ENCODE data around the gene GALT.
"Not testable (repeated sequence)": the region's sequence is repeated elsewhere in the genome, so short reads cannot be mapped to it uniquely, and the experiment has no call there.

Gene GALT

DNA sequence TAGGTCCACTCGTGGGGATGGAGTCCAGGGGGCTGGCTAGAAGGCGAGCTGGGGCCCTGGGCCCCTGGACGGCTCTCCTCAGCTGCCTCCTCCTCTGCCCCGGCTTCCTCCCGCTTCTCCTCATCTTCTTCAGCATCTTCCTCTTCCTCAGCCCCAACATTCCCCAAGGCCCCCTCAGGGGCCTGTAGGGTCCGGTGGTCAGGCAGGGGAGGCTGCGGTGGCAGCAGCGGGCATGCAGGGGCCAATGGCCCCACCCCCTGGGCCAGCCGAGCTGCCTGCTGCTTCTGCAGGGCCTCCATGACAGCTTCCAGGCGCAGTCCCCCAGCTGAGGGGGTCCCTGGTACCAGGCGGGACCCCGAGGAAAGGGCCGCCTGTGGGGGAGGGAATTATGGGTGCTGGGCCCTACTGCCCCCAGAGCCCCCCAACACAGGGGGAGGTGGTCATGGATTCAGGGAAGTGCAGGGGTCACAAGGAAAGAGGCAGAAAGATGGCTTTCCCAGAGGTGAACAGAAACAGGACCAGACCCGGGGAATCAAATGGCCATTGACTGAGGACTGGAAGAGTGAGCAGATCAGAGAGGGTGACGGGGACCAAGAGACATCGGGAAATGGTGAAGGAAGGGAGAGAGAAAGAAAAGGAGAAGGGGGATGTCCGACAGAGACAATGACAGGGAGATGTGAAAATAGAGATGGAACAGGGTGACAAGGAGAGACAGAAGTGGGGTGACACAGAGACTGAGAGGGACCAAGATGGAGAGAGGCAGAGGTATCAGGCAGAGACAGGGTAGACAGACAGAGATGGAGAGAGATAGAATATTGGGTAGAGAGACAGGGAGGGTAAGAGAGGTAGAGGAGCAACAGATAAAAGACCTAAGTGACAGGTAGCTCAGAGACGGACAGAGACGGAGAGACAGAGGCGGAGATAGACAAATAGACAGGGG lies 18.5 kb upstream of the GALT start:
- DNase-seq: no peak

DNA sequence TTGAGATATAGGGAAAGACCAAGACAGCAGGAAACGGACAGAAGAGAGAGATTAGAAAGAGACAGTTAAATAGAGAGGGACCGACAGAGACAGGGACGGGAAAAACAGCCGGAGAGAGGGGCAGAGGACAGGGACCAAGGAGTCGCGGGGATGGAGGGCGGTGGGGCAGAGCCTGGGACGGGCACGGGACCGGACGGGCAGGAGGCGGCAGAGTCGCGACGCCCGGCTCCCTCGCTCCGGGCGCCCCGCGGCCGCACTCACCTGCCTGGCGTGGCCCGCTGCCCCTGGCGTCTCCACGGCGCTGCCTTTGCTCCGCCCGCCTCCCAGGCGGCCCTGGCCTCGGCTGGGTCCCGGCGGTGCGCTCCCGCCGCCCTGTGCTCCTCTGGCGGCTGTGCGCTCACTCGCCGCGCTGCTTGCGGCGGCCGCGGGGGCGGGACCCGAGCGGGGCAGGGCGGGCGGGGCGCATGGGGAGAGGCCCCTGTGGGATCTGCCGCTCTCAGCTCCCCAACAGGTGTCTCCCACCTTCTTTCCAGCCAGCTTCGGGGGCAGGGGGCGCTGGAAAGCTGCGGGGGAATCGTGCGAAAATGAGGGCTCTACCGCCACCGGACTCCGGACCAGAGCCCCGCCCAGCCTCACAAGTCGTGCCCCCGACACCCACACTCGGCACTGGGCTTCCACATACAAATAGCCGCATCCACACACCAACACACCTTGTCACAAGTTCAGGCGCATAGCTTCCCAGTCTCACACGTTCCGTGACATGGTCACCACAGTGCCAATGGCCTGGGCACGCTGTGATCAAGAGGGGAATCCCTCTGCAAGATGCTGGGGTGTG lies 17.6 kb upstream of the GALT start, which contains the start of gene ARID3C:
ARID3C (minus strand) TSS at position 411 of the 835 bp plus-strand sequence. CDS start 1,052 bp downstream, outside the sequence.
- peak; percentile 41 to 42 for DNase-seq

DNA sequence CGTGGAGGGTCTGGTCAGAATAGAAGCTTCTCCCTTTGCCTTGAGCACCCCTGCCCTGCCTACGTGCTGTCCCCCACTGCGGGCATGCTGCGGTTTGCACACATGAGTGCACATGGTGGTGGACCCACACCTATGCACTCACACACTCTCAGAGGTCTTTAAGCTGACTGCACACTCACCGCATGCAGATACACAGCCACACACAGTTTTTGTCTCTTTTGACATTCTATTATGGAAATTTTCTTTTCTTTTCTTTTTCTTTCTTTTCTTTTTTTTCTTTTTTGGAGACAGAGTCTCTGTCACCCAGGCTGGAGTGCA lies 17.0 kb upstream of the GALT start:
- no peak for DNase-seq

DNA sequence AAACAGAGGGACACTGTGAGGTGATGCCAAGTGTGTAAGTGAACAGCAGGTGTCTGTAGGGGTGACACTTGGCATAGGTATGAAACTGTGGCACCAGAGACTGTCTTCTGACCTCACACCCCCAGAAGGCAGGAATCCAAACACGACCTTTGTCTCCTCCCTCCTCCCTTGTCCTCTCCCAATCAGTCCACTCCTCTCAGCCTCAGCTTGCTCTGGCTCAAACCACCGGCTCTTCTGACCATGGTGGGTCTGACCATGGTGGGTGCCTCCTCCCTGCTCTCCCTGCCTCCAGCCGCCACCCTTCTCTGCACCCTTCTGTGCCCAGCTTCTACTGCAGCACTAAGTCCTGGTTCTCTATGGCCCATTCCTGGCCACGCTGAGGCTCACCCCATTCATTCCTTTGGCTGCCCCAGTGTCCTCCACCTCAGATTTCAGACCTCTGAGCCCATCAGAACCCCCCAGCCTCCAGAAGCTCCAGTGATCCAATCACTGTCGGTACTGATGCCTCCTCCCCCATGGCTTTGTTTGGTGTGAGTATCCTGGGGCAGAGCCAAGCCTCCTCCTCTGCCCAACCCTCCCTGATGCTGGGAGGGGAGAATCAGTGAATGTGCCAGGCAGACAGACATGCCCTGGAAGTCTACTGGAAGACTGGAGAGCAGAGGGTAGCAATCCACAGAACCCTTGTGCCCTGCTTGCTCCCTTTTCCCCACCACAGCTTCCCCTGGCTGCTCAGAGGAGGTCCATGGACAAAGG lies 15.9 kb upstream of the GALT start:
- DNase-seq: no peak

DNA sequence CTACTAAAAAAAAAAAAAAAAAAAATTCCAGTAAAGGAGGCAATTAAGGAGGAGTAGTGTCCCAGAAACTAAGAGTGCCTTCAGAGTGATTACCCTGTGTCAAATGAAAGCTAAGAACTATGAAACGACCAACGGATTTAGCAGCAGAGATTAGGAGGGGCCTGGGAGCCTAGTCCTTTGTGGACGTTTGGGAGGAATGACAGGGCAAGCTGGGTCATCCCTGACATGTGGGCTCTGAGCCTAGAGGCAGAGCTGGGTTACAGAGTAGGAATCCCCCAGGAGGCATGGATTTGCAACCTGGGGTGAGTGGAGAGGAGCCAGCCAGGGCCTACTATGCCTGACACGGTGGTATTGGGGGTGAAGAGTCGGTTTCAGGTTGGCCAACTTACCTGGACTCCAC lies 13.3 kb upstream of the GALT start:
- DNase-seq: no peak

DNA sequence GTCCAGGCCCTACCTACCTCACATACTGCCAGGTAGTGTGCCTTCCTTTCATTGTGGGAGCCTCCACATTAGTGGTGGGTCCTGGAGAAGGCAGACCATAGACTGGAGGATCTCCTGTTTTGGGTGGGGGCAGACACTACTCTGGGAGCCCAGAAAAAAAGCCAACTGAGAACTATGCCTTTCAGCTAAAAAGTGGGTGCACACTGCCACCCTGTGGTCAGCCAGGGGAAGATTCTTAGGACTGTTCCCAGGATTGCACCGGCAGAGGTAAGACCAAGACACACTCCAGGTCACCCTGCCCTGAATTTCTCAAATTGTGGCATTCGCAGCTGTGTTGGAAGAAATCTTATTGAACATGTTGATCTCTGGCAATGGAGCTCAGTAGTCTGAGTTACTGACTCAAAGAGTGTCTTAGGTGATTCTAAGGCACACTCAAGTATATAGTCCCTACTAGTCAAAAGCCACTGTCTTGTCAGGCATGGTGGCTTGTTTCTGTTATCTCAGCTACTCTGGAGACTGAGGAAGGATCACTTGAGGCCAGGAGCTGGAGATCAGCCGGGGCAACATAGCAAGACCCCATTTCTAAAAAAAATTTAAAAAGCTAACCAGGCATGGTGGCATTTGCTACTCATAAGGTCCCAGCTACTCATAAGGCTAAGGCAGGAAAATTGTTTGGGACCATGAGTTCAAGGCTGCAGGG lies 12.5 kb upstream of the GALT start:
- DNase-seq: peak; percentile 73 to 75

DNA sequence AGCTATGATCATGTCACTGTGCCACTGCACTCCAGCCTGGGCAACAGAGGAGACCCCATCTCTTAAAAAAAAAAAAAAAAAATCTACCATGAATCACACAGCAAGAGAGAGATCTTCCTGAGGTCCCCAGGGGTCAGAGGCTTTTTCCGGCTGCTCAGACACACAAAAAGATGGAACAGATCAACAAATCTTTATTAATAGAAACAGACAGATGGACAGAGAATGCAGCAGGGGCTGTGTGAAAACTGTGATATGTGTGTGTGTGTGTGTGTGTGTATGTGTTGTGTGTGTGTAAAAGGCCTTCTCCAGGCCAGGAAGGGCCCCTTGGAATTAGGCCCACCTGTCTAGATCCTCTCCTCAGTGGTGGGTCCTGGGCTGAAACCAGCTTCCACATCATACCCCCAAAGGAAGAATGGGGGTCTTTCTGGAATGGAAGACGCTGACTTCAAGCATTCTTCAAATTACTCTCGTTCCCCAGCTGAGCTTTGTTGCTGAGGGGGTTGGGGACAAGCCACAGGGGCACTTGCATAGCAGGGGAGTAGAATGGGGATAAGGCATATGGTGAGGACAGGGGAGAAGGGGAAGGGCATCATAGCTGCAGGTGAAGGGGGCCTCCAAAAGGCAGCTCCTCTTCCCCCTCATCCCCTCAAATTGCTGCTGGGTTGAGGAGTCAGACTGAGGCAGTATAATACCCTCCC lies 11.8 kb upstream of the GALT start:
- DNase-seq: no peak

DNA sequence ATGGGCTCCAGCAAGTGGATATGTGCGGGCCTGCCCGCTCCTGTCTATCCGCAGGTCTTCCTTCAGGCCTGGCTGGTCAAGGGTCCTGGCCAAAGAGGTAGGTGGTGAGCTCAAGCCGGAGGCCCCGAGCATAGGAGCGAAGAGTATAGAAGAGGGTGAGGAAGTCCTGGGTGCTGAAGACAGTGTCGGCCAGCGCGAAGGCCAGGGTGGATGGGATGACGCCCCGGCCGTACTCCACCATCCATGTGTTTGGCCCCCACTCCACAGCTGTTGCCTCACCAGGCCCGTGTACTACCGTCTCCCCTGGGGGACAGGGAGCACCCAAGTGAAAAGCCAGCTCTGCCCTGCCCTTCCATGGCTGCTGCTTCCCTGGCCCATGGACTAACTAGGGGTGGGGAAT lies 10.9 kb upstream of the GALT start:
- no peak for DNase-seq

DNA sequence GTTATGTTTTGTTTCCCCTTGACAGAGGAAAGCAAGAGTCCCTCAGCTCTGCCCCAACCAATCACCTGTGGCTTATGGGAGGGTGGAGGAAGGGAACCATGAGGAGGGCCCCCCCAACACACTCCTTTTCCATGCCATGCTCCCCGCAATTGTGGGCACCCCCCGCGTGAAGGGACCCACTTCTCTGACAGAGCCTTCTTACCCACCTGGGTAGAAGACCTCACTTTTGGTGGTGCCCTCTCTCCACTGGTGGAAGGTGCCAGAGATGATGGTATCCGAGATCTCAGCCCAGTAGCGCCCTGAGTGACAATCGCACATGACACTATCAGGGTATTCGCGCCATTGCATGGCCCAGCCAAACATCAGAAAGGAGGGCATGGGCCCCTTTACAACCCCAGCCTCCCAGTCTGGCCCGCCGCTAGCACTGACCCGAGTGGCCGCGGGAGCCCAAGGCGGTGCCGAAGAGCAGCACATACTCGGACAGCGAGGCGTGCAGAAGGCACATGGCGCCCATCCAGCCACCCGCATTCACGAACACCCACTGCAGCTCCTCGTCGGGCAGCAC lies 9.6 kb upstream of the GALT start:
- no peak for DNase-seq

DNA sequence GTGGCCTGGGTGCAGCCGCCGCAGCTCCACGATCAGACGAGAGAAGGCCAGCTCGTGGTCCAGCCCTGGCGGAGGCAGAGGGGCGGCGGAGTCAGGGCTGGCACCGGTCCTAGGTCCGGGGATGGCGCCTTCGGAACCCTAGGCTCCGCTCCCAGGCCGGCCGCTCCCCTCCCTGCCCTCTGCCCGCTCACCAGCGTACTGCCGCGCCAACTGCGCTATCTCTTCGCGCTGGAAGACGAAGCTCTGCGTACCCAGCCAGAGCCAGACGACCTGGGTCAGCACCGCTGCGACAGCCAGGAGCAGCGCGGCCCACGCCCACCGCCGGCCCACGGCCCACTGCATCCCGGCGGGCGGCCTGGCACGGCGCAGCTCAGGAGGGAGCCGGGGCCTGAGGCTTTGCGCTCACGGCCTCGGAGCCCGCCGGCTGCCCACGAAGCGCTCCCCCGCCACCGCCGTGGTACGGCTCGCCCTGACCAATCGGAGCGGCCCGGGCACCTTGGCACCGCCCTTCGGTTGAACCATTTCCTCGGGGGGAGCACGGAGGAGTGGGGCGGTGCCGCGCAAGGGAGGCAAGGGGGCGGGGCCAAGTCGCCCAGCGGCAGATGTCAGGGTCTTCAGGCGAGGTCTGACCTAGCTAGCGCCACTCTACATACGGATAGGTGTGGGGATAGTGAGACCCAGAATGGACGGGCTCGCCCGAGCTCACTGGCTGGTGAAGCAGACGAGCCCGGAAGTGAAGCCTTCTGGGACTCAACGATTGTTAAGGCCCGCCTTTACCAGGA lies 8.9 kb upstream of the GALT start, which contains the start of gene SIGMAR1:
SIGMAR1 (minus strand) TSS at position 432 of the 782 bp plus-strand sequence; CDS start at position 342, 90 bp downstream.
- DNase-seq: peak; percentile 89 to 90

DNA sequence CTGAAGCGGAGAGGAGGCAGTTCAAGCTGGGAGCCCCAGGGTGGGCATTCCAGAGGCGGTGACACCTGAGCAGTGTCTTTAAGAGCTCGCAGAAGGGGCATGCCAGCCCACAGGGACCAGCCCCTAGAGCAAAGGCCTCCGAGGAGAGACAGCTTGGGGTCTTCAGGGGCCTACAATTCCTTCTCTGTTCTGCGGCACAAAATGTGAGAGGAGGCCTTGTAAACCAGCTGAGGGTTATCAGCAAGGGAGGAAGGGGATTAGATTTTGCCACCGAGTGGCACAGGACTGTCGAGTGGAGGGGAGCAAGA lies 8.4 kb upstream of the GALT start:
- no peak for DNase-seq

DNA sequence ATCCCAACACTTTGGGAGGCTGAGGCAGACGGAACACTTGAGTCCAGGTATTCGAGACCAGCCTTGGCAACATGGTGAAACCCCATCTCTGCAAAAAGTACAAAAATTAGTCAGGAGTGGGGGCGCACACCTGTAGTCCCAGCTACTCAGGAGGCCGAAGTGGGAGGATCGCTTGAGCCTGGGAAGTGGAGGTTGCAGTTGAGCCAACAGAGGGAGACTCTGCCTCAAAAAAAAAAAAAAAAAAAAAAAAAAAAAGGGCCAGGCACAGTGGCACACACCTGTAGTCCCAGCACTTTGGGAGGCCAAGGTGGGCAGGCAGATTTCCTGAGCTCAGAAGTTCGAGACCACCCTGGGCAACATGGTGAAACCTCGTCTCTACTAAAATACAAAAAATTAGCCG lies 7.2 kb upstream of the GALT start:
- not testable (repeated sequence) for DNase-seq

DNA sequence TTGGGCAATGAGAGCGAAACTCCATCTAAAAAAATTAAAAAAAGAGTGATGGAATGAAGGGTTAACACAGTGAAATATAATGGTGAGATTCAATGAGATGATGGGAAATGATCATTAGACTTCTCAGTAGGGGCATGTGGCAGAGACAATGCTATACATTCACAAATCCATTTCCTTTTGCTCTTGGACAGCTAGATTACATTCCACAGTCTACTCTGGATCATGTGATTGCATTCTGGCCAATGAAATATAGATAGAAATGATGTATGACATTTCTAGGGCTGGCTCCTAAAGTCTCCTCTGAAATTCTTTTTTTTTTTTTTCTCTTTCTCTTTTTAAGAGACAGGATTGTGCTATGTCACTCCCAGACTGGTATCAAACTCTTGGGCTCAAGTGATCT lies 3.8 kb upstream of the GALT start:
- no peak for DNase-seq

DNA sequence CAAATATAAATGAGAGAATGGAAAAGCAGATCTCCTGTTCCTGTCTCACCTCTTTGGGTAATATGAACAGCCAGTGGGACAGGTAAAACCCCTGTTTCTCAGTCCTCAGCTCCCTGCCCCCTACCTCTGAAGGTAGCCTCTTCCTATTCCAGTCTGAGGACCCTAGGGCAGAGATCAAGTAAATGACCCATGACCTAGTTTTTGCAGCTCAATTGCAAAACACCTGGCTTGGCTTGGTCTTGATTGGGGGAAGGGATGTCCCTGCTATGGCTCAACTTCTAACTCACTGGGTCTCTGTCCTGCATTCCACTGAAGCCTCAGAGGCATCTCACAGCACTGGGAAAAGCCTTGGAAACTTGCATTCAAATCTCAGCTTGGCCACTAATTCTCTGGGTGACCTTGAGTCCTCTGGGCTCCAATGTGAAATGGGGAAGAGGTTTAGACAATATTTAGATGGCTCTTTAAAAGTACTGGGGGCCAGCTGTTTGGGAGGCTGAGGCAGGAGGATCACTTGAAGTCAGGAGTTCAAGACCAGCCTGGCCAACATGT lies 1.6 kb upstream of the GALT start:
- no peak for DNase-seq

DNA sequence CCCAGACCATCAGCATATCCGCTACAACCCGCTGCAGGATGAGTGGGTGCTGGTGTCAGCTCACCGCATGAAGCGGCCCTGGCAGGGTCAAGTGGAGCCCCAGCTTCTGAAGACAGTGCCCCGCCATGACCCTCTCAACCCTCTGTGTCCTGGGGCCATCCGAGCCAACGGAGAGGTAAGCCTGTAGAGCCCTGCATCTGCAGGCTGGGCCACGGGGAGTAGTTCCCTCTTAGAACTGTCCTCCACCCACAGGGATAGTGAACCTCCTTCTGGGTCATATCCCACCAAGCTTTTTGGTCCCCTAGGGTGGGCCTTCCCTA lies 569 bp downstream of the GALT start:
- no peak for DNase-seq

DNA sequence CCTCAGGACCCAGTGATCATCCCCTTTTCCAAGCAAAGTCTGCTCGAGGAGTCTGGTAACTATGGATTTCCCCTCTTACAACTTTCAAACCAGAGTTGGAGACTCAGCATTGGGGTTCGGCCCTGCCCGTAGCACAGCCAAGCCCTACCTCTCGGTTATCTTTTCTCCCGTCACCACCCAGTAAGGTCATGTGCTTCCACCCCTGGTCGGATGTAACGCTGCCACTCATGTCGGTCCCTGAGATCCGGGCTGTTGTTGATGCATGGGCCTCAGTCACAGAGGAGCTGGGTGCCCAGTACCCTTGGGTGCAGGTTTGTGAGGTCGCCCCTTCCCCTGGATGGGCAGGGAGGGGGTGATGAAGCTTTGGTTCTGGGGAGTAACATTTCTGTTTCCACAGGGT lies 1.2 kb downstream of the GALT start:
- no peak for DNase-seq

DNA sequence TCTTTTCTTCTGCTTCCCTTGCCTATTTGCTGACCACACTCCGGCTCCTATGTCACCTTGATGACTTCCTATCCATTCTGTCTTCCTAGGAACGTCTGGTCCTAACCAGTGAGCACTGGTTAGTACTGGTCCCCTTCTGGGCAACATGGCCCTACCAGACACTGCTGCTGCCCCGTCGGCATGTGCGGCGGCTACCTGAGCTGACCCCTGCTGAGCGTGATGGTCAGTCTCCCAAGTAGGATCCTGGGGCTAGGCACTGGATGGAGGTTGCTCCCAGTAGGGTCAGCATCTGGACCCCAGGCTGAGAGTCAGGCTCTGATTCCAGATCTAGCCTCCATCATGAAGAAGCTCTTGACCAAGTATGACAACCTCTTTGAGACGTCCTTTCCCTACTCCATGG lies 2.2 kb downstream of the GALT start:
- no peak for DNase-seq

DNA sequence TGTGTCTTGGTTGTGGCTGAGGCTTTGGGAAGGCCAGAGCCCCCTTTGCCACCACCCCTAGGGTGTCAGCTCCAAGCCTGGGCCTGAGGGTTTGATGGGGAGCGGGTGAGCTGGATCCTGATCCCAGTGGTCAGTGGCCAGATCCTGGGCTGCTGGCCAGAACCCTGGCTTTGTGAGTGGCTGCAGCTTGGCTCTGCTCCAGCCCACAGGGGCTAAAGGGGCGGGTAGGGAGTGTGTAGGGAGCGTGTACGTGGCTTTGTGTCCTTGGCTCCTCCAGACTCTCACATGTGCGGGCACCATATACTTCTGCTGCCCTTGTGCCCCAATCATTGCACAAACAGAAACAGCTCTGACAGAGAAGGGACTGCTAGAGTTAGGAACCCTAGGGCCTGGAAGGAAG lies 4.3 kb downstream of the GALT start:
- DNase-seq: no peak

DNA sequence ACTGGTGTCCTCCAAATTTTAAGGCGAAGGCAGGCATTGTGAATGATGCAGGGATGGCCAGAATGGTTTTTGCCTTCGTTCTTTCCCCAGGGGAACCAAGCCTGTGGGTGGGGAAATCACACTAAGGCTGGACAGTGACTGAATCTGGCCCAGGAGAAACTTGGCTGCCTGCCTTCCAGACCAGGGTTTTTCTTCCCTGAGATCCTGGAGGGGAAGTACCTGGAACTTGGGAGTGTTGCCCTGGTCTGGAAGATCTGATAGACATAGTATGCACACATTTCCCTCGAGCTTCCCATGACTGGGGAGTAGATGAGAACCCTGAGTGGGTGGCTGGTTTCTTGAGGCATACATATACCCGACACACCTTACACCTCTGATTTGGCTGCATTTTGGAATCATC lies 4.8 kb downstream of the GALT start:
- DNase-seq: no peak

DNA sequence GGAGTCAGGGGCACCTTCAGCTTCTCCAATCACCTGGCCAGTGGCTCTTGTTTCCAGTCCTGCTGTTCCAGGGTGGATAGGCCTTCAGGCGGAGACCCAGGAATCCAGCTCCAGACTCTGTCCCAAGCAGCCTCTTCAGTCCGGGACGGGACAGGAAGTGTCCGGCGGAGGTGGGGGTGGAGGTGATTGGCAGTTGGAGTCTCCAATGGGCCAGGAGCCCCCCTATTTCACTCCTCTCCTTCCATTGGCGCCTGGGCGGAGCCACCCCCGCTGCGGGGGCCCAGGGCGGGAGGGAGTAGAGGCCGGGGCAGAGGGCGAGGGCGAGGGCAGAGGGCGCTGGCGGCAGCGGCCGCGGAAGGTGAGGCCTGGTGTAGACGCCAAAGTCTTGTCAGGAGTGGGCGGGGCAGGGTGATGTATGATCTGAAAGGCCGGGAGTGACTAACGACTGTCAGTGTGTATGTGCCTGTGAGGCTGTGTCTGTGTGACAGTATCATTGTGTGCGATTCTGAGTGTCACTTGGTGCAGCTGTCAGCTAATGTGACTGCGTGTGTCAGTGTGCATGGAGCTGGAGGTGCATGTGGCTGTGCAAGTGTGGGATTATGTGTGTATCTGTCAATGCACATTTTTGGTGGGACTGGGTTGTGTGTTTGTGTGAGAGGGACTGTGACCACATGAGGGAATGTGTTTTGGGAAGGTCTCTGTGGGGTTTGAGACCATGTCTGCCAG lies 5.6 kb downstream of the GALT start, which contains the start of gene IL11RA:
IL11RA (plus strand) TSS at position 310 of the 726 bp plus-strand sequence. CDS start 3,033 bp downstream, outside the sequence.
- DNase-seq: peak; percentile 45 to 49

Data from activated CD4-positive, alpha-beta T cell treated with anti-CD3 and anti-CD28 coated beads, Interleukin-2, amount 50 U/mL, for 4 hours (primary cell).